RWPE2 (cell line): ENCODE measurements around the gene ARL15.

ENCODE experiments used
- ATAC-seq: fragments of 200-7000 bp; cut with Tn5 transposase; 3 replicates; pipeline ENCODE4 v1.9.1; 2021; ENCODE audit warnings: low read depth
- DNase-seq: peaks from one replicate; pipeline ENCODE4 v3.0.0-alpha.2; 2020; ENCODE audit warnings: low spot score
- H3K27ac ChIP-seq: fragments of 450-650 bp; 2 replicates; pipeline ENCODE4 v1.5.1; 2017; ENCODE audit warnings: mild to moderate bottlenecking; ENCODE audit not compliant: poor library complexity, severe bottlenecking
- H3K27me3 ChIP-seq: fragments of 250-450 bp; sonication (Bioruptor Pico); 2 replicates; pipeline ENCODE4 v1.5.1; 2021; ENCODE audit warnings: mild to moderate bottlenecking, moderate library complexity; ENCODE audit not compliant: insufficient read depth, poor library complexity, severe bottlenecking
- H3K36me3 ChIP-seq: fragments of 250-450 bp; sonication (Bioruptor Pico); 2 replicates; pipeline ENCODE4 v1.5.1; 2020; ENCODE audit warnings: low read depth, mild to moderate bottlenecking, moderate library complexity
- H3K4me1 ChIP-seq: fragments of 250-450 bp; sonication (Bioruptor Pico); 2 replicates; pipeline ENCODE4 v1.5.1; 2021; ENCODE audit warnings: mild to moderate bottlenecking, moderate library complexity; ENCODE audit not compliant: insufficient read depth, poor library complexity, severe bottlenecking
- H3K4me3 ChIP-seq: fragments of 250-450 bp; sonication (Bioruptor Pico); 2 replicates; pipeline ENCODE4 v1.5.1; 2021; ENCODE audit warnings: mild to moderate bottlenecking, moderate library complexity; ENCODE audit not compliant: severe bottlenecking
- H3K9me3 ChIP-seq: fragments of 250-450 bp; sonication (Bioruptor Pico); 2 replicates; pipeline ENCODE4 v1.5.1; 2021; ENCODE audit warnings: mild to moderate bottlenecking, moderate library complexity; ENCODE audit not compliant: severe bottlenecking
- TF ChIP-seq, protein P1 (sequence below): fragments of 450-650 bp; IDR thresholded peaks from one replicate; pipeline ENCODE4 v1.5.1; 2017; ENCODE audit warnings: mild to moderate bottlenecking, moderate library complexity; ENCODE audit not compliant: poor library complexity, severe bottlenecking

ARL15 gene

DNA sequence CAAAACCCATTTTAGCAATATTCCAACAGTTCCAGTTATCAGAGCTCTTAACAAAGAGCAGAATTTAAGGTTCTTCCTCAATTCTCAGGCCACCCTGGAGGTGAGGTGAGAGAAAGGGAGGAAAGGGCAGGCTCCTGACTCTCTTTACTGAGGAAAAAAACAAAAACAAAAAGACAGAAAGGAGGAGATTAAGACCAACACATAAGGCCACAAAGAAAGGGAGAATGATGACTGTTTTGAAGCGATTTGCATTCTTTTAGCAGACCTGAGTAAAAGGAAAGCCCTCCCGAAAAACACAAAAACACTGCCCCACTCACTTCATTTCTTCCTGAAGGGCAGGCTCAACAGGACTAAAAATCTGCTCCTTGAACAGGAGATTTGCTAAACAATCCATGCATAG is 300.5 kb downstream of the ARL15 start:
- H3K4me1 ChIP-seq, result peaks cover 11% of the 10 kb centered on the region
- ATAC-seq, result no peak
- no peak for DNase-seq

DNA sequence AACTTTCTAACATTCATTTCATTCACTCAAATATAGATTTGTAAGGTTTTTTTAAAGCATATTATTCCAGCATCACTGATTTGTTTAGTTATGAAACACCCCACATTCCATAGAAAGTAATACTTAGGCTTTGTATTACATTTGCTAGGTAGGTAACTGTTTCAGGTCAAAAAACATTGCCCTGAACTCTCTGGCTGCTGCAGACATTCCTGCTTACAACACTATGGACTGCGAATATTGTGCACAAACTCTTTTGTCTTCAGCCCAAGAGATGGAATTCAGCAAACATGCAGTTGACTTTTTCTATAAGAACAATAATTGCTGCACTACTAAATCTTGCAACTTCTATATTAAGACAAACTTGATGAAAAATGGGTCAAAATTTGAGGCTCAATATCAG is 301.0 kb downstream of the ARL15 start:
- peaks cover 6% of the 10 kb centered on the region for H3K9me3 ChIP-seq
- no peaks in the 10 kb centered on the region for H3K36me3 ChIP-seq
- H3K27me3 ChIP-seq, result no peaks in the 10 kb centered on the region
- TF ChIP-seq, protein P1, sequence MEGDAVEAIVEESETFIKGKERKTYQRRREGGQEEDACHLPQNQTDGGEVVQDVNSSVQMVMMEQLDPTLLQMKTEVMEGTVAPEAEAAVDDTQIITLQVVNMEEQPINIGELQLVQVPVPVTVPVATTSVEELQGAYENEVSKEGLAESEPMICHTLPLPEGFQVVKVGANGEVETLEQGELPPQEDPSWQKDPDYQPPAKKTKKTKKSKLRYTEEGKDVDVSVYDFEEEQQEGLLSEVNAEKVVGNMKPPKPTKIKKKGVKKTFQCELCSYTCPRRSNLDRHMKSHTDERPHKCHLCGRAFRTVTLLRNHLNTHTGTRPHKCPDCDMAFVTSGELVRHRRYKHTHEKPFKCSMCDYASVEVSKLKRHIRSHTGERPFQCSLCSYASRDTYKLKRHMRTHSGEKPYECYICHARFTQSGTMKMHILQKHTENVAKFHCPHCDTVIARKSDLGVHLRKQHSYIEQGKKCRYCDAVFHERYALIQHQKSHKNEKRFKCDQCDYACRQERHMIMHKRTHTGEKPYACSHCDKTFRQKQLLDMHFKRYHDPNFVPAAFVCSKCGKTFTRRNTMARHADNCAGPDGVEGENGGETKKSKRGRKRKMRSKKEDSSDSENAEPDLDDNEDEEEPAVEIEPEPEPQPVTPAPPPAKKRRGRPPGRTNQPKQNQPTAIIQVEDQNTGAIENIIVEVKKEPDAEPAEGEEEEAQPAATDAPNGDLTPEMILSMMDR, result no peak
- DNase-seq, result no peak
- H3K27ac ChIP-seq, result no peak overlapping the region
- H3K4me3 ChIP-seq, result no peak overlapping the region
- H3K4me1 ChIP-seq, result peaks cover 11% of the 10 kb centered on the region
- ATAC-seq, result no peak

More for the DNA sequence above, 300.5 kb downstream of the ARL15 start:
- Histone ChIP-seq H3K36me3 (no peaks in the 10 kb centered on the region), H3K9me3 (peaks cover 10% of the 10 kb centered on the region), H3K4me3 (no peak overlapping the region), H3K27ac (no peak overlapping the region), H3K27me3 (no peaks in the 10 kb centered on the region)
- TF ChIP-seq, protein P1, result no peak

DNA sequence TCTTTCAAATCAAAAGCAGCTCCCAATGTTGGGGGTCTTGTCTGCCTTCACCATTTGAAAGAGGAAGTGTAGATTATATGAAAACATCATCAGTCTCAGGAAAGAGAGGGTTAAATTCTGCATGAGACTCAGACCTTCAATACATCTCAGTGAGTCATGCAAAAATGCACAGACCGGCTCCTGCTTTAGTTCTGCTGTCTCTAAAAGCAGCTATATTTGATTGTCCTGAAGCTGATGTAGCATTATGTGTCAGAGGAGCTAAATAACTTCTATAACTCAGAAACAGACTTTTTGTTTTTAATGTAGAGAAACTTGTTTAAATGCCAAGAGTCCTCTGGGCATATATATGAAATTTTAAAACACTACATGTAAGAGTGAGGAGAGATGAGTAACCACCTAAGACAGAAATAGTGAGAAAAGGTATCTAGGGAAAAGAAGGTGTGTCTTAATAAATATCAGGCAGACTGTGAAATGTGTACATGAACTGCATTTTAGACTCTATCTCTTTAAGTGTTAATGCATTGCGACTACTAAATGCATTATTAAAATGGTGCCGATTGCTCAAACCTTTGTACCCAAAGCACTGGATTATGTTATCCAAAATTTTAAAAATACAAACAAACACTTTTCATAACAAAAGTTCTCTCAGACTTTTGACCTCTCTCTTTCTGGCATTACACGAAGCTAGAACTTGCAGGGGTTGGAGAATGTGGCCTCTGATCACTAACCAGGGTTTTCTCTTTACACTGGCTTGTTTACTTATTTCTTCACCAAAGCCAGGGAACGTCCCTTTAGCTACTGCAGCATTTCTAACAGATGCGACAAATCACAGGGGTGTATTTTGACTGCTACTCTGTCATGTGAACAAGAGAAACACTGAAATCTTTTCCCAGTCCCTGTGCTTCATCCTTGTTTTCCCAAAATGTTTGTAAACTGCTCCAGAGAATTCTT is 302.3 kb downstream of the ARL15 start:
- Histone ChIP-seq H3K9me3 (no peaks in the 10 kb centered on the region), H3K4me3 (no peak overlapping the region), H3K27ac (peak overlapping the region; percentile 12), H3K4me1 (peaks cover 11% of the 10 kb centered on the region), H3K27me3 (no peaks in the 10 kb centered on the region), H3K36me3 (no peaks in the 10 kb centered on the region)
- no peak for DNase-seq
- TF ChIP-seq, protein P1, result no peak
- ATAC-seq, result peak; percentile 94

DNA sequence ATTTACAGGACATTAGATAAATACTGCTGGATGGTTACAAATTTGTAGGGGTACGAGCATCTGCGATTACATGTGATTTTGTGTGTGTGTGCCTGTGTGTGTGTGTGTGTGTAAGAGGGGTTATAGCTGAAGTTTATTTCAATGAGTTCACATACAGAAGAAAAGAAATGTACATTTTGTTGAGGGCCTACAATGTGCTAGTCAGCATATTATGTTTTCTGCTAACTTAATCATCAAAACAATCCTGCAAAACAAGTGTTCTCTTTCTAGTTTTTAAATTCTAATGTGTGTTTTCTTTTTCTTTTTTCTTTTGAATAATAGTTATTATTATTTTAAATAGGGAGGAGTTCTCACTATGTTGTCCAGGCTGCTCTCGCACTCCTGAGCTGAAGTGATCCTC is 305.7 kb downstream of the ARL15 start:
- H3K36me3 ChIP-seq, result no peaks in the 10 kb centered on the region
- no peak overlapping the region for H3K27ac ChIP-seq
- ATAC-seq, result no peak
- H3K9me3 ChIP-seq, result no peaks in the 10 kb centered on the region
- TF ChIP-seq, protein P1, result no peak
- H3K27me3 ChIP-seq, result no peaks in the 10 kb centered on the region
- H3K4me1 ChIP-seq, result peaks cover 11% of the 10 kb centered on the region
- H3K4me3 ChIP-seq, result no peak overlapping the region
- DNase-seq, result no peak

DNA sequence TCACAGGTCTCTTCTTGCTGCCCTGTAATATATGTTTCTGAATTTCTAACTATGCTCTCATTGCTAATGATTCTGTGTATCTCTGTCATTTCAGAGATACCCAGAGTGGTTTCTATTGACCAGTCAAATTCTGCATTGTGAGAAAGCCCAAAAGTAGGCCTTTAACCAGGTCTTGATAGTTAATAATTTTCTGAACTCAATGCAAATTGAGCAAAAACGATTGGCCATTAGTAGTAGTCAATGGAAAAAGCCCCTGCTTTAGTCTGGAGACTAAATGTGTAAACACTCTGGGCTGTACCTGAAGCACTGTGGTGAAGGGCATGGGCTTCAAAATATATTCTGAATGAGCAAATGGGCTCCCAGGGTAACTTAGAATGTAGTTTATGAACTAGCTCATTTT is 307.6 kb downstream of the ARL15 start:
- ATAC-seq (no peak), DNase-seq (no peak)
- H3K4me1 ChIP-seq, result peaks cover under 1% of the 10 kb centered on the region
- H3K9me3 ChIP-seq, result no peaks in the 10 kb centered on the region
- no peak overlapping the region for H3K27ac ChIP-seq
- H3K4me3 ChIP-seq, result no peak overlapping the region
- TF ChIP-seq, protein P1, result no peak
- no peaks in the 10 kb centered on the region for H3K27me3 ChIP-seq
- no peaks in the 10 kb centered on the region for H3K36me3 ChIP-seq
